ENCODE measurements around the gene FAM3D. TPM values are rescaled to one million over a fixed set of nuclear protein-coding genes. Genes with fewer than 3 reads are reported as not detected.

Gene FAM3D
- total and polyA plus RNA-seq, 9 of the 15 experiments (the other 6 are each of a cell fraction or from before 2014, with no cell fraction given): not detected

DNA sequence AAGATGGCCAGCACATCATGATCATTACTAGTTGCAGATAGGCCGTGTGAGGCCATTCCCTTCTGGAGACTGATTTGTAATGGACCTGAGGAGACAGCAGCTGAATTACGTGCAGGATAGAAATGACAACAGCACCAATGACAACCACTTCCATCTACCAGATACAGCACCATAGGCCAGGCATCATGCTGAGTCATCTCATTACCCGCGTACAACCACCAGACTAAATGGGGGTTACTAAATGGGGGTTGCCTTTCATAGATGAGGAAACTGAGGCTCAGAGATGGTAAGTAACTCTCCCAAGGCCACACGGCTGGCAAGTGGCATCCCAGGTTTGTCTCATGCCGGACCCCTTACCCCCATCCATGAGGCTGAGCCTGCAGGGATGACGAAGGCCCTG lies 56.6 kb downstream of the FAM3D start (continued):
- TF ChIP-seq, protein P1, sequence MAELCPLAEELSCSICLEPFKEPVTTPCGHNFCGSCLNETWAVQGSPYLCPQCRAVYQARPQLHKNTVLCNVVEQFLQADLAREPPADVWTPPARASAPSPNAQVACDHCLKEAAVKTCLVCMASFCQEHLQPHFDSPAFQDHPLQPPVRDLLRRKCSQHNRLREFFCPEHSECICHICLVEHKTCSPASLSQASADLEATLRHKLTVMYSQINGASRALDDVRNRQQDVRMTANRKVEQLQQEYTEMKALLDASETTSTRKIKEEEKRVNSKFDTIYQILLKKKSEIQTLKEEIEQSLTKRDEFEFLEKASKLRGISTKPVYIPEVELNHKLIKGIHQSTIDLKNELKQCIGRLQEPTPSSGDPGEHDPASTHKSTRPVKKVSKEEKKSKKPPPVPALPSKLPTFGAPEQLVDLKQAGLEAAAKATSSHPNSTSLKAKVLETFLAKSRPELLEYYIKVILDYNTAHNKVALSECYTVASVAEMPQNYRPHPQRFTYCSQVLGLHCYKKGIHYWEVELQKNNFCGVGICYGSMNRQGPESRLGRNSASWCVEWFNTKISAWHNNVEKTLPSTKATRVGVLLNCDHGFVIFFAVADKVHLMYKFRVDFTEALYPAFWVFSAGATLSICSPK (IDR thresholded peaks at IDR 0.05; ENCODE audit: borderline replicate concordance): no peak
- TF ChIP-seq MCM3 (IDR thresholded peaks at IDR 0.05): no peak
- TF ChIP-seq MAFK (IDR thresholded peaks at IDR 0.05; ENCODE audit: low read length): peak; percentile 34; the same call in 1 of the 2 replicates
- TF ChIP-seq L3MBTL2 (IDR thresholded peaks at IDR 0.05): no peak
- TF ChIP-seq BMI1 (IDR thresholded peaks at IDR 0.05; ENCODE audit: low read length): no peak
- no peak for TF ChIP-seq ZNF175 (CRISPR knock-in tag; IDR thresholded peaks at IDR 0.05; ENCODE audit: low read depth)
- TF ChIP-seq, protein P2, sequence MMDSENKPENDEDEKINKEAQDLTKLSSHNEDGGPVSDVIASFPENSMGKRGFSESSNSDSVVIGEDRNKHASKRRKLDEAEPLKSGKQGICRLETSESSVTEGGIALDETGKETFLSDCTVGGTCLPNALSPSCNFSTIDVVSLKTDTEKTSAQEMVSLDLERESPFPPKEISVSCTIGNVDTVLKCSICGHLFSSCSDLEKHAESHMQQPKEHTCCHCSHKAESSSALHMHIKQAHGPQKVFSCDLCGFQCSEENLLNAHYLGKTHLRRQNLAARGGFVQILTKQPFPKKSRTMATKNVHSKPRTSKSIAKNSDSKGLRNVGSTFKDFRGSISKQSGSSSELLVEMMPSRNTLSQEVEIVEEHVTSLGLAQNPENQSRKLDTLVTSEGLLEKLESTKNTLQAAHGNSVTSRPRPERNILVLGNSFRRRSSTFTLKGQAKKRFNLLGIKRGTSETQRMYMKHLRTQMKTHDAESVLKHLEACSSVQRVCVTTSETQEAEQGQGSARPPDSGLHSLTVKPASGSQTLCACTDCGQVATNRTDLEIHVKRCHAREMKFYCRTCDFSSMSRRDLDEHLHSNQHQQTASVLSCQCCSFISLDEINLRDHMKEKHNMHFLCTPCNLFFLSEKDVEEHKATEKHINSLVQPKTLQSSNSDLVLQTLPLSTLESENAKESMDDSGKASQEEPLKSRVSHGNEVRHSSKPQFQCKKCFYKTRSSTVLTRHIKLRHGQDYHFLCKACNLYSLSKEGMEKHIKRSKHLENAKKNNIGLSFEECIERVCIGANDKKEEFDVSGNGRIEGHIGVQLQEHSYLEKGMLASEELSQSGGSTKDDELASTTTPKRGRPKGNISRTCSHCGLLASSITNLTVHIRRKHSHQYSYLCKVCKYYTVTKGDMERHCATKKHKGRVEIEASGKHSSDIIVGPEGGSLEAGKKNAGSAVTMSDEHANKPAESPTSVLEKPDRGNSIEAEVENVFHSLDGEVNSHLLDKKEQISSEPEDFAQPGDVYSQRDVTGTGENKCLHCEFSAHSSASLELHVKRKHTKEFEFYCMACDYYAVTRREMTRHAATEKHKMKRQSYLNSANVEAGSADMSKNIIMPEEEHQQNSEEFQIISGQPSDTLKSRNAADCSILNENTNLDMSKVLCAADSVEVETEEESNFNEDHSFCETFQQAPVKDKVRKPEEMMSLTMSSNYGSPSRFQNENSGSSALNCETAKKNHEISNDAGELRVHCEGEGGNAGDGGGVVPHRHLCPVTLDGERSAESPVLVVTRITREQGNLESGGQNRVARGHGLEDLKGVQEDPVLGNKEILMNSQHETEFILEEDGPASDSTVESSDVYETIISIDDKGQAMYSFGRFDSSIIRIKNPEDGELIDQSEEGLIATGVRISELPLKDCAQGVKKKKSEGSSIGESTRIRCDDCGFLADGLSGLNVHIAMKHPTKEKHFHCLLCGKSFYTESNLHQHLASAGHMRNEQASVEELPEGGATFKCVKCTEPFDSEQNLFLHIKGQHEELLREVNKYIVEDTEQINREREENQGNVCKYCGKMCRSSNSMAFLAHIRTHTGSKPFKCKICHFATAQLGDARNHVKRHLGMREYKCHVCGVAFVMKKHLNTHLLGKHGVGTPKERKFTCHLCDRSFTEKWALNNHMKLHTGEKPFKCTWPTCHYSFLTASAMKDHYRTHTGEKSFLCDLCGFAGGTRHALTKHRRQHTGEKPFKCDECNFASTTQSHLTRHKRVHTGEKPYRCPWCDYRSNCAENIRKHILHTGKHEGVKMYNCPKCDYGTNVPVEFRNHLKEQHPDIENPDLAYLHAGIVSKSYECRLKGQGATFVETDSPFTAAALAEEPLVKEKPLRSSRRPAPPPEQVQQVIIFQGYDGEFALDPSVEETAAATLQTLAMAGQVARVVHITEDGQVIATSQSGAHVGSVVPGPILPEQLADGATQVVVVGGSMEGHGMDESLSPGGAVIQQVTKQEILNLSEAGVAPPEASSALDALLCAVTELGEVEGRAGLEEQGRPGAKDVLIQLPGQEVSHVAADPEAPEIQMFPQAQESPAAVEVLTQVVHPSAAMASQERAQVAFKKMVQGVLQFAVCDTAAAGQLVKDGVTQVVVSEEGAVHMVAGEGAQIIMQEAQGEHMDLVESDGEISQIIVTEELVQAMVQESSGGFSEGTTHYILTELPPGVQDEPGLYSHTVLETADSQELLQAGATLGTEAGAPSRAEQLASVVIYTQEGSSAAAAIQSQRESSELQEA (IDR thresholded peaks at IDR 0.05; ENCODE audit: low read depth): no peak
- TF ChIP-seq USF2 (CRISPR knock-in tag; IDR thresholded peaks at IDR 0.05): peak; percentile 50
- TF ChIP-seq STAG1 (CRISPR knock-in tag; IDR thresholded peaks at IDR 0.05; ENCODE audit: borderline replicate concordance): no peak
- TF ChIP-seq SP2 (IDR thresholded peaks at IDR 0.05; ENCODE audit: extremely low read depth, low read depth, low read length, poor library complexity, severe bottlenecking): no peak
- no peak for TF ChIP-seq POLR2G (IDR thresholded peaks at IDR 0.05; ENCODE audit: low read depth, low read length)
- TF ChIP-seq STAT5B (CRISPR knock-in tag; IDR thresholded peaks at IDR 0.05): no peak
- TF ChIP-seq TFAM (CRISPR knock-in tag; conservative IDR thresholded peaks at IDR 0.05): no peak
- no peak for TF ChIP-seq BCL6 (CRISPR knock-in tag; IDR thresholded peaks at IDR 0.05)
- TF ChIP-seq TRIM24 (IDR thresholded peaks at IDR 0.05): no peak
- peak; percentile 74 for TF ChIP-seq NFE2 (IDR thresholded peaks at IDR 0.05; ENCODE audit: low read depth)
- peak; percentile 93 for TF ChIP-seq MAFG (tag; conservative IDR thresholded peaks at IDR 0.05)
- no peak for TF ChIP-seq ZNF134 (CRISPR knock-in tag; conservative IDR thresholded peaks at IDR 0.05)
- TF ChIP-seq MYBL2 (IDR thresholded peaks at IDR 0.05; ENCODE audit: low read depth): no peak
- TF ChIP-seq MYBL2 (CRISPR knock-in tag; IDR thresholded peaks at IDR 0.05; ENCODE audit: borderline replicate concordance): no peak
- TF ChIP-seq ZFP36 (IDR thresholded peaks at IDR 0.05; ENCODE audit: low read depth, low read length, partially characterized antibody): no peak

Data from K562 (cell line).